ENCODE measurements around the gene MYO5A. TPM values are rescaled to one million over a fixed set of nuclear protein-coding genes. Genes with fewer than 3 reads are reported as not detected.

MYO5A gene
- total RNA-seq (2013; cell fraction: nucleolus; rRNA removed), result 30.8 and 31.3 TPM in 2 replicates
- total RNA-seq (2014; rRNA removed) (32.4 and 33.1 TPM in 2 replicates), total RNA-seq (2014; rRNA removed; fragmentation: Illumina TruSeq; extraction: Trizol) (32.1 and 35.0 TPM in 2 replicates), total RNA-seq (2021) (30.2 and 34.6 TPM in 2 replicates), polyA plus RNA-seq (2011; rRNA removed) (42.9 and 44.5 TPM in 2 replicates), polyA plus RNA-seq (2014; fragmentation: Illumina TruSeq; extraction: Trizol) (26.8 and 41.0 TPM in 2 replicates), polyA plus RNA-seq (2014; fragmentation: Nextera tagmentation; extraction: Ambion mirVana) (1 to 10 TPM; 4.2 to 4.3 TPM), polyA plus RNA-seq (2014; rRNA removed) (29.8 and 30.4 TPM in 2 replicates), polyA plus RNA-seq (2016; fragmentation: Nextera tagmentation; extraction: Ambion mirVana) (10 to 100 TPM; 17.6 to 18.1 TPM), polyA minus RNA-seq (2011; rRNA and poly(A)+ RNA removed) (72.4 and 94.5 TPM in 2 replicates), Bru-seq, nascent RNA (percentile 68 among the genes with signal in this experiment), BruChase-seq, experiment 1, labeled RNA remaining after a 6-hour chase (percentile 70 among the genes with signal in this experiment), BruChase-seq, experiment 2, labeled RNA remaining after a 2-hour chase (percentile 69 among the genes with signal in this experiment)
- 7.1 TPM for polyA plus RNA-seq (2011; ENCODE audit: low read depth)
- polyA plus RNA-seq (2011; cell fraction: cytosol; rRNA removed), result 37.6 and 43.4 TPM in 2 replicates
- polyA plus RNA-seq (2011; cell fraction: nucleus; rRNA removed), result 51.9 and 59.1 TPM in 2 replicates
- 9.3 and 14.9 TPM in 2 replicates for polyA plus RNA-seq (2012)
- 17.6 and 29.7 TPM in 2 replicates for polyA minus RNA-seq (2011; cell fraction: cytosol; rRNA and poly(A)+ RNA removed)
- polyA minus RNA-seq (2011; cell fraction: nucleus; rRNA and poly(A)+ RNA removed), result 28.9 and 42.3 TPM in 2 replicates
- long read RNA-seq, experiment 1, partial matches to known transcripts, result 15 of 24 reads
- long read RNA-seq, experiment 1, other reads (novel, unspliced or antisense), result 8 of 24 reads
- long read RNA-seq, experiment 2, partial matches to known transcripts, result 111 of 153 reads
- long read RNA-seq, experiment 2, other reads (novel, unspliced or antisense), result 42 of 153 reads

- no peak for DNase-seq (ENCODE audit: low read depth, low spot score)
- intact Hi-C loops (cut with micrococcal nuclease; ENCODE audit: unreplicated experiment), result loop anchor here (1.0 to 5.0 kb wide), 3 partner anchors 62 to 196 kb away; no protein-coding TSS in a partner anchor
- Histone ChIP-seq H3K4me3 (peak within 1 kb of the TSS; percentile 85), H3K4me2 (ENCODE audit: control insufficient read depth, insufficient read depth) (peak within 1 kb of the TSS; percentile 95), H2AFZ (ENCODE audit: control insufficient read depth, low read depth, low read length) (peak within 1 kb of the TSS; percentile 94), H3K4me1 (ENCODE audit: control insufficient read depth, insufficient read depth, low read length) (peaks cover 3% of the 10 kb centered on the region), H3K27ac (ENCODE audit: control insufficient read depth, insufficient read depth) (peak within 1 kb of the TSS; percentile 39), H3K9ac (ENCODE audit: control insufficient read depth, insufficient read depth, low read length) (peak within 1 kb of the TSS; percentile 69), H3K27me3 (replicated peaks in 1 of 2; ENCODE audit: control insufficient read depth in 2 of 2, insufficient read depth in 2 of 2, low read length in 1 of 2) (no peaks in the 10 kb centered on the region), H4K20me1 (ENCODE audit: control insufficient read depth, insufficient read depth) (no peaks in the 10 kb centered on the region; the same call in 1 of the 2 replicates), H3K79me2 (ENCODE audit: control insufficient read depth, insufficient read depth, low read length) (peaks cover 25% of the 10 kb centered on the region), H3K36me3 (ENCODE audit: control insufficient read depth in 2 of 2, insufficient read depth in 2 of 2, low read length in 1 of 2) (no peaks in the 10 kb centered on the region), H3K9me3 (replicated peaks; ENCODE audit: control insufficient read depth, insufficient read depth, low read length) (no peaks in the 10 kb centered on the region)
- whole genome bisulfite sequencing (ENCODE audit: insufficient coverage, insufficient replicate concordance, low lambda C conversion rate, missing lambda C conversion rate), result under 1% methylated on average over 57 of the region's 103 CpGs
- BruUV-seq (replicated peaks), result no TSS peak
- peak; percentile 89 for ATAC-seq
- in situ Hi-C loops (cut with MboI), result no loop called here
- CTCF ChIA-PET, result interaction anchor here (0.8 to 4.4 kb wide), 11 partner anchors 9 to 198 kb away, joined by 3 to 20 read pairs (median 4); no protein-coding TSS in a partner anchor
- SMC1A ChIA-PET (ENCODE audit: uncharacterized antibody, unreplicated experiment), result interaction anchor here (1.0 to 2.5 kb wide), 4 partner anchors 22 to 295 kb away, joined by 3 to 12 read pairs (median 6); no protein-coding TSS in a partner anchor
- FAIRE-seq, result no peak
- RAD21 ChIA-PET (ENCODE audit: unreplicated experiment), result interaction anchor here (1.1 to 5.8 kb wide), 10 partner anchors 26 to 207 kb away, joined by 3 to 42 read pairs (median 5); no protein-coding TSS in a partner anchor
- POLR2A ChIA-PET, result interaction anchor here (0.5 to 1.2 kb wide), 3 partner anchors 25 to 37 kb away, joined by 3 to 4 read pairs (median 4); no protein-coding TSS in a partner anchor
- TF ChIP-seq SMARCA5 (IDR thresholded peaks at IDR 0.05) (peak; percentile 87), BHLHE40 (IDR thresholded peaks at IDR 0.05; ENCODE audit: borderline replicate concordance in 1 of 2, low read depth in 2 of 2, low read length in 1 of 2) (peak in 1 of 2 experiments; percentile 44; a peak in 2 of 4 replicates), GATAD2B (conservative IDR thresholded peaks at IDR 0.05; ENCODE audit: low read depth) (peak; percentile 60), BMI1 (IDR thresholded peaks at IDR 0.05; ENCODE audit: borderline replicate concordance) (no peak), CREB1 (IDR thresholded peaks at IDR 0.05; ENCODE audit: low read depth) (peak; percentile 32; the same call in 1 of the 2 replicates), RELB (IDR thresholded peaks at IDR 0.05; ENCODE audit: low read depth) (no peak), YY1 (IDR thresholded peaks at IDR 0.05; ENCODE audit: low read depth, low read length) (peak; percentile 78)
- TF ChIP-seq, protein P1, sequence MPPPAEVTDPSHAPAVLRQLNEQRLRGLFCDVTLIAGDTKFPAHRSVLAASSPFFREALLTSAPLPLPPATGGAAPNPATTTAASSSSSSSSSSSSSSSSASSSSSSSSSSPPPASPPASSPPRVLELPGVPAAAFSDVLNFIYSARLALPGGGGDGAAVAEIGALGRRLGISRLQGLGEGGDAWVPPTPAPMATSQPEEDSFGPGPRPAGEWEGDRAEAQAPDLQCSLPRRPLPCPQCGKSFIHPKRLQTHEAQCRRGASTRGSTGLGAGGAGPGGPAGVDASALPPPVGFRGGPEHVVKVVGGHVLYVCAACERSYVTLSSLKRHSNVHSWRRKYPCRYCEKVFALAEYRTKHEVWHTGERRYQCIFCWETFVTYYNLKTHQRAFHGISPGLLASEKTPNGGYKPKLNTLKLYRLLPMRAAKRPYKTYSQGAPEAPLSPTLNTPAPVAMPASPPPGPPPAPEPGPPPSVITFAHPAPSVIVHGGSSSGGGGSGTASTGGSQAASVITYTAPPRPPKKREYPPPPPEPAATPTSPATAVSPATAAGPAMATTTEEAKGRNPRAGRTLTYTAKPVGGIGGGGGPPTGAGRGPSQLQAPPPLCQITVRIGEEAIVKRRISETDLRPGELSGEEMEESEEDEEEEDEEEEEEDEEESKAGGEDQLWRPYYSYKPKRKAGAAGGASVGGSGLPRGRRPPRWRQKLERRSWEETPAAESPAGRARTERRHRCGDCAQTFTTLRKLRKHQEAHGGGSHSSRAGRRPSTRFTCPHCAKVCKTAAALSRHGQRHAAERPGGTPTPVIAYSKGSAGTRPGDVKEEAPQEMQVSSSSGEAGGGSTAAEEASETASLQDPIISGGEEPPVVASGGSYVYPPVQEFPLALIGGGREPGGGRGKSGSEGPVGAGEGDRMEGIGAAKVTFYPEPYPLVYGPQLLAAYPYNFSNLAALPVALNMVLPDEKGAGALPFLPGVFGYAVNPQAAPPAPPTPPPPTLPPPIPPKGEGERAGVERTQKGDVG (CRISPR knock-in tag; IDR thresholded peaks at IDR 0.05), result no peak
Measured at GRCh38 chr15:52528564-52529340, at the start of gene MYO5A. TSS of gene MYO5A (minus strand) at chr15:52528880. CDS start at chr15:52528806, 74 bp downstream.
